ENCODE measurements around the gene NUCB2. TPM values are rescaled to one million over a fixed set of nuclear protein-coding genes. Genes with fewer than 3 reads are reported as not detected.

The NUCB2 gene
- total RNA-seq, 1 experiment from 2014 or later = 27.6 TPM

DNA sequence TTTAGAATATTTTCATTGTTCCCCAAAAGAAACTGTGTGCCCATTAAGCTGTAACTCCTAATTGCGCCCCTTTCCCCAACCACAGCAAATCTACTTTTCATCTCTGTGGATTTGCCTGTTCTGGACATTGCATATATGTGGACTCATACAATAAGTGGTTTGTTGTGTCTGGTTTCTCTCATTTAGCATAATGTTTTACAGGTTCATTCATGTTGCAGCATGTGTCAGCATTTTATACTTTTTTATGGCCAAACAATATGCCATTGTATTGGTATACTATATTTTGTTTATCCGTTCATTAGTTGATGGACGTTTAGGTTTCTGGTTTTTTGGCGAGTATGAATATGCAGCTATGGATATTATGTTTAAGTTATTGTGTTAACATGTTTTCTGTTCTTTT is 23.8 kb downstream of the NUCB2 start:
- POLR2A ChIA-PET (ENCODE audit: unreplicated experiment) = no interaction called here
- TF ChIP-seq EZH2 (IDR thresholded peaks at IDR 0.05; ENCODE audit: low read length, unreplicated experiment) (no peak), CTCF (conservative IDR thresholded peaks at IDR 0.05; ENCODE audit: low read depth, low read length) (no peak), EZH2phosphoT487 (IDR thresholded peaks at IDR 0.05; ENCODE audit: borderline replicate concordance, low read length) (no peak)
- Histone ChIP-seq H2AFZ (ENCODE audit: low read length) (no peak overlapping the region), H3K27me3 (ENCODE audit: low read length) (no peaks in the 10 kb centered on the region), H3K4me2 (ENCODE audit: low read length) (no peak overlapping the region), H4K20me1 (ENCODE audit: low read length) (no peaks in the 10 kb centered on the region), H3K27ac (ENCODE audit: low read length) (no peak overlapping the region), H3K9me2 (replicated peaks; ENCODE audit: low read length) (no peaks in the 10 kb centered on the region), H3K36me3 (ENCODE audit: low read depth, low read length) (no peaks in the 10 kb centered on the region), H3K79me2 (ENCODE audit: low read length) (no peaks in the 10 kb centered on the region), H3K4me3 (ENCODE audit: low read length) (no peak overlapping the region), H3K4me1 (ENCODE audit: insufficient read depth, low read length) (no peaks in the 10 kb centered on the region), H3F3A (ENCODE audit: low read length, unreplicated experiment) (no peaks in the 10 kb centered on the region), H3K9me3 (ENCODE audit: low read length) (no peaks in the 10 kb centered on the region), H3K9ac (ENCODE audit: low read length) (no peak overlapping the region)
- ATAC-seq (no peak), DNase-seq (no peak)
- CTCF ChIA-PET = no interaction called here
- intact Hi-C loops (cut with micrococcal nuclease) = no loop called here
- no TSS peak for BruUV-seq (replicated peaks)

DNA sequence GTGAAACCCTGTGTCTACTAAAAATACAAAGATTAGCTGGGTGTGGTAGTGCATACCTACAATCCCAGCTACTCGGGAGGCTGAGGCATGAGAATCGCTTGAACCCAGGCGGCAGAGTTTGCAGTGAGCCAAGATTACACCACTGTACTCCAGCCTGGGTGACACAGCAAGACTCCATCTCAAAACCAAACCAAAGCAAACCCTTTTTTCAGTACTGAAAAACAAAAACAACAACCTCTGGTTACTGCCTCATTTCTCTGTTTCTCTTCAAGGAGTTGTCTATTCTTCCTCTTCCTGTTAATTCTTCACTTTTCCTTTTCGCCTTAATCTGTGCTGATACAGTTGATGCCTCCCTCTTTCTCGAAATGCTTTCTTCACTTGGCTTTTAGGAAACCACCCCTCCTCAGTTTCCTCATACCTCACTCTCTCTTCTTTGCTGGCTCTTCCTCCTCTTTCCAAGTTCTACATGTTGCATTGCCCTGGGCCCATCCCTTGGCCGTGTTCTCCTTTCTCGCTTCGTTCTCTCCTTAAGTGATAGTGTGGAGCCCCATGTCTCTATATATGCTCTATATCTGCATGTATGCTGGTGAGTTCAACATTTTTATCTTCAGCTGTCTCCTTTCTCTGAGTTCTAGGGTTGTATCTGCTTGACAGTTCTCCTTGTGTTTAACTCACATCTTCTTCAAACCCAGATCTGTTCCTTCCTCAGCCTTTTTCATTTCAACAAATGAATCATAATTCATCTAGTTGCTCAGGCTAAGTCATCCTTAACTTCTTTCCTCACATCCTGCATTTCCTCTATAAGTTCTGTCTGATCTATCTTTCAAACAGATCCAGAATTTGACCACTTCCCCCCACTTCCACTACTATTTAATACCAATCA is 37.1 kb downstream of the NUCB2 start:
- Histone ChIP-seq H3K79me2 (ENCODE audit: low read length) (no peaks in the 10 kb centered on the region), H3K27me3 (ENCODE audit: low read length) (no peaks in the 10 kb centered on the region), H3K4me3 (ENCODE audit: low read length) (no peak overlapping the region), H3K9ac (ENCODE audit: low read length) (no peak overlapping the region), H3K4me2 (ENCODE audit: low read length) (peak overlapping the region; percentile 24; the same call in 1 of the 2 replicates), H3F3A (ENCODE audit: low read length, unreplicated experiment) (no peaks in the 10 kb centered on the region), H3K9me3 (ENCODE audit: low read length) (no peaks in the 10 kb centered on the region), H3K9me2 (replicated peaks; ENCODE audit: low read length) (no peaks in the 10 kb centered on the region), H3K36me3 (ENCODE audit: low read depth, low read length) (no peaks in the 10 kb centered on the region), H3K27ac (ENCODE audit: low read length) (peak overlapping the region; percentile 14; the same call in 1 of the 2 replicates), H4K20me1 (ENCODE audit: low read length) (no peaks in the 10 kb centered on the region), H3K4me1 (ENCODE audit: insufficient read depth, low read length) (peaks cover 11% of the 10 kb centered on the region), H2AFZ (ENCODE audit: low read length) (0 out of 2 replicates have a peak overlapping the region, but pooled peaks have one; percentile 7)
- BruUV-seq (replicated peaks) = no TSS peak
- CTCF ChIA-PET = no interaction called here
- ATAC-seq = peak; percentile 51
- POLR2A ChIA-PET (ENCODE audit: unreplicated experiment) = interaction anchor here (0.6 kb wide), 1 partner anchor 118 kb away, joined by 4 read pairs; no protein-coding TSS in a partner anchor
- TF ChIP-seq CTCF (conservative IDR thresholded peaks at IDR 0.05; ENCODE audit: low read depth, low read length) (no peak), EZH2phosphoT487 (IDR thresholded peaks at IDR 0.05; ENCODE audit: borderline replicate concordance, low read length) (no peak), EZH2 (IDR thresholded peaks at IDR 0.05; ENCODE audit: low read length, unreplicated experiment) (no peak)
- intact Hi-C loops (cut with micrococcal nuclease) = no loop called here
- no peak for DNase-seq

- Histone ChIP-seq H3K4me2 (ENCODE audit: low read length) (peak overlapping the region; percentile 24; the same call in 1 of the 2 replicates), H3K27ac (ENCODE audit: low read length) (peak overlapping the region; percentile 14; the same call in 1 of the 2 replicates), H3K9me3 (ENCODE audit: low read length) (no peaks in the 10 kb centered on the region), H3F3A (ENCODE audit: low read length, unreplicated experiment) (no peaks in the 10 kb centered on the region), H3K79me2 (ENCODE audit: low read length) (no peaks in the 10 kb centered on the region), H4K20me1 (ENCODE audit: low read length) (no peaks in the 10 kb centered on the region), H3K4me1 (ENCODE audit: insufficient read depth, low read length) (peaks cover 11% of the 10 kb centered on the region), H3K36me3 (ENCODE audit: low read depth, low read length) (no peaks in the 10 kb centered on the region), H2AFZ (ENCODE audit: low read length) (0 out of 2 replicates have a peak overlapping the region, but pooled peaks have one; percentile 7), H3K4me3 (ENCODE audit: low read length) (no peak overlapping the region), H3K27me3 (ENCODE audit: low read length) (no peaks in the 10 kb centered on the region), H3K9ac (ENCODE audit: low read length) (no peak overlapping the region), H3K9me2 (replicated peaks; ENCODE audit: low read length) (no peaks in the 10 kb centered on the region)
- ChIA-PET CTCF (no interaction called here), POLR2A (ENCODE audit: unreplicated experiment) (interaction anchor here (0.6 kb wide), 1 partner anchor 118 kb away, joined by 4 read pairs; no protein-coding TSS in a partner anchor)
- no peak for TF ChIP-seq EZH2 (IDR thresholded peaks at IDR 0.05; ENCODE audit: low read length, unreplicated experiment)
- TF ChIP-seq CTCF (conservative IDR thresholded peaks at IDR 0.05; ENCODE audit: low read depth, low read length) = no peak
- no peak for TF ChIP-seq EZH2phosphoT487 (IDR thresholded peaks at IDR 0.05; ENCODE audit: borderline replicate concordance, low read length)
- intact Hi-C loops (cut with micrococcal nuclease) = no loop called here
- ATAC-seq (peak; percentile 80), DNase-seq (peak; percentile 49)
- no TSS peak for BruUV-seq (replicated peaks)
Observed at GRCh38 chr11:17314232-17314547, 37.7 kb downstream of the NUCB2 start.

Measured in PC-3 (cell line).